SK-N-SH treated with all-trans-retinoic acid at 6 μM for 48 hours (cell line): Measurements from ENCODE around the gene CLEC2B.

Experiments used
- GLIS3 ChIP-seq: fragments of 250-450 bp; sonication (Bioruptor Pico); IDR thresholded peaks from 2 replicates; pipeline ENCODE4 v1.5.0; 2020; ENCODE audit warnings: mild to moderate bottlenecking, moderate library complexity
- OSR1 ChIP-seq: fragments of 250-450 bp; sonication (Bioruptor Pico); IDR thresholded peaks from 2 replicates; pipeline ENCODE4 v1.8.0; 2022; ENCODE audit warnings: moderate library complexity, mild to moderate bottlenecking, inconsistent platforms
- TCF4 ChIP-seq: fragments of 250-450 bp; sonication (Bioruptor Pico); IDR thresholded peaks from 2 replicates; pipeline ENCODE4 v1.8.0; 2021; ENCODE audit warnings: mild to moderate bottlenecking, moderate library complexity, borderline replicate concordance
- ZFP3 ChIP-seq: fragments of 250-450 bp; sonication (Bioruptor Pico); IDR thresholded peaks from 2 replicates; pipeline ENCODE4 v1.5.0; 2020; ENCODE audit warnings: mild to moderate bottlenecking, moderate library complexity
- ZFP30 ChIP-seq: fragments of 450-650 bp; formaldehyde crosslinking; IDR thresholded peaks from 2 replicates; pipeline ENCODE4 v1.5.0; 2022; ENCODE audit warnings: mild to moderate bottlenecking, moderate library complexity
- TF ChIP-seq, protein P1 (sequence below): fragments of 250-450 bp; sonication (Bioruptor Pico); IDR thresholded peaks from 2 replicates; pipeline ENCODE4 v1.5.1; 2021; ENCODE audit warnings: mild to moderate bottlenecking, moderate library complexity

DNA sequence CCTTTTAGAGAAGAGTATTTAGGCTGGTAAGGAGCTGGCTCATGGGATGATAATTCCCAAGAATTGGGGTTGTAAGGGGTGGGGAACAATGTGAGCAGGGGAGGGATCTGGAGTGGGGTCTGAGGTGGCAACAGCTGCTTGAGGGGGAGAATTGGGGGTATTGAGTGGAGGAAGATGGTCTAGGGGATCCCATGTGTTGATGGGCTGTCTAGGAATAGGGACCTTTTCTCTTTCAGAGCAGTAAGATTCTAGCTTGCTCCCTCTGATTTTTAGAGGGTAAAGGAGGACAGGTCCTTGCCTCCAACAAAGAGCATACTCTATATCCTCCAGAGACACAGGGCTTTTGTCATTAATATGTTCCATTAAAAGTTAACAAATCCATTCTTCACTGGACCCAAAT is 40.6 kb upstream of the CLEC2B start:
- no peak for TF ChIP-seq ZFP30 (CRISPR knock-in tag)
- TF ChIP-seq, protein P1, sequence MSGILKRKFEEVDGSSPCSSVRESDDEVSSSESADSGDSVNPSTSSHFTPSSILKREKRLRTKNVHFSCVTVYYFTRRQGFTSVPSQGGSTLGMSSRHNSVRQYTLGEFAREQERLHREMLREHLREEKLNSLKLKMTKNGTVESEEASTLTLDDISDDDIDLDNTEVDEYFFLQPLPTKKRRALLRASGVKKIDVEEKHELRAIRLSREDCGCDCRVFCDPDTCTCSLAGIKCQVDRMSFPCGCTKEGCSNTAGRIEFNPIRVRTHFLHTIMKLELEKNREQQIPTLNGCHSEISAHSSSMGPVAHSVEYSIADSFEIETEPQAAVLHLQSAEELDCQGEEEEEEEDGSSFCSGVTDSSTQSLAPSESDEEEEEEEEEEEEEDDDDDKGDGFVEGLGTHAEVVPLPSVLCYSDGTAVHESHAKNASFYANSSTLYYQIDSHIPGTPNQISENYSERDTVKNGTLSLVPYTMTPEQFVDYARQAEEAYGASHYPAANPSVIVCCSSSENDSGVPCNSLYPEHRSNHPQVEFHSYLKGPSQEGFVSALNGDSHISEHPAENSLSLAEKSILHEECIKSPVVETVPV: no peak
- TF ChIP-seq ZFP3 (CRISPR knock-in tag): no peak
- no peak for TF ChIP-seq TCF4
- no peak for TF ChIP-seq GLIS3 (CRISPR knock-in tag)
- no peak for TF ChIP-seq OSR1 (CRISPR knock-in tag)
